HG02870 (cell line): ENCODE data around the gene ZNF425.
"Not testable (repeated sequence)": the region's sequence is repeated elsewhere in the genome, so short reads cannot be mapped to it uniquely, and the experiment has no call there.

ENCODE experiments used
- ATAC-seq: cut with Tn5 transposase; IDR thresholded peaks from one replicate; pipeline ENCODE4 v1.9.1; 2021; ENCODE audit warnings: mild to moderate bottlenecking, moderate library complexity; ENCODE audit not compliant: unreplicated experiment

The ZNF425 gene, protein sequence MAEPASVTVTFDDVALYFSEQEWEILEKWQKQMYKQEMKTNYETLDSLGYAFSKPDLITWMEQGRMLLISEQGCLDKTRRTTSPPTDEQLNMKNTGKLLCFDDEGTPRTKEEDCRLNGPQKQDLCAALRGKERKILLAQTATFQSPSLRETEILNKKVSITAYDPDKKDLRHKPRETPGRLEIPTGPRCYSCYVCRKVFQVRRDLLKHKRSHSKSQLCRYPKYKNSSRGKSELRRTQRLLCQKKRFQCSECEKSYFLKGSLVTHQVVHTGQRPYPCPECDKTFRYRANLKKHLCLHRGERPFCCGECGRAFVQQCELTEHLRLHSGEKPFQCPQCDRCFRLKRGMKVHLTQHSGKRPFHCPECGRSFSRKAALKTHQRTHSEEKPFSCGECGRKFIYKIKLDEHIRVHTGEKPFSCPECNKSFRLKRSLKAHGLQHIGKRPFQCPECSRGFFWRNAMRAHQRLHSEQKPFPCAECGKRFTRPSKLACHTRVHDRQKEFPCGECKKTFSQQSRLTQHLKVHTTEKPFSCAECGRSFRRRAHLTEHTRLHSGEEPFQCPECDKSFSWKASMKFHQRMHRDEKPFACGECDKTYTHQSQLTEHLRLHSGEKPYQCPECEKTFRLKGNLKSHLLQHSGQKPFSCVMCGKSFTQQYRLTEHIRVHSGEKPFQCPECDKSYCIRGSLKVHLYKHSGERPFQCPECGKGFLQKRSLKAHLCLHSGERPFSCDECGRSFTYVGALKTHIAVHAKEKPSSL

DNA sequence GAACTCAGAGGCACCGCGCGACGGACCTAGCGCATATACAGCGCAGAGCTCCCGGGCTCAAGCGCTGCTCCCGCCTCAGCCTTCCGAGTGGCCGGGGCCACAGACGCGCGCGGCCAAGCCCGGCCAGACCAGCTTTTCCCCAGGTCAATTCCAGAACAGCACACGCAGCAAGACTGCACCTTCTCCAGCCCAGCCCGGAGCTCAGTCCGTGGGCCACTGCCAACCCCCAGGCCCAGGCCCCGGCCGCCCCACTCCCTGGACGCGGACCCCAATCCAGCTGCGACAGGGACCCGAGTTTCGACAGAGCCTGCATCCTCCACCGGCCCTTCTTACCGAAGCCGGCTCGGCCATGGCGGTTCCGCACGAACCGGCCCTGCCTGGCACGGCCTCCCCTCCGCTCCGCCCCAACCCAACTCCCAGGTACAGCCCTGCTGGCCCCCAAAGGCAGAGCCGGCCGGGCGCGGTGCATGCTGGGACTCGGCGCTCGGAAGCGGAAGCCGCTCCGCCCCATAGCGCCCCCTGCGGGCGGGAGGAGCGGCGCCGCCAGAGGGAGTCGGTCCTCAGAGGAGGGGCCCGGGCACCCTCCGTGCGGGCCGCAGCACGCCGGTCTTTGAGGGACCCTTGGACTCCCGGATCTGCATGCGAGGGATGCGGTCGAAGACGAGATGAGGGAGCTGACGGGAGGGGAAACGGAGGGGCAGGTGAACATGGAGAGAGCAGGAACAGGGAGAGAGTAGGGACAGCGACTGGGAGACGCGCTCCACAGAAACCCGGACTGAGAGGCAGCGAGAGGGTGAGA lies at the start of gene ZNF425:
ZNF425 (minus strand) TSS at position 462 of the 799 bp plus-strand sequence; CDS start at position 351, 111 bp downstream.
- ATAC-seq: peak; percentile 82

DNA sequence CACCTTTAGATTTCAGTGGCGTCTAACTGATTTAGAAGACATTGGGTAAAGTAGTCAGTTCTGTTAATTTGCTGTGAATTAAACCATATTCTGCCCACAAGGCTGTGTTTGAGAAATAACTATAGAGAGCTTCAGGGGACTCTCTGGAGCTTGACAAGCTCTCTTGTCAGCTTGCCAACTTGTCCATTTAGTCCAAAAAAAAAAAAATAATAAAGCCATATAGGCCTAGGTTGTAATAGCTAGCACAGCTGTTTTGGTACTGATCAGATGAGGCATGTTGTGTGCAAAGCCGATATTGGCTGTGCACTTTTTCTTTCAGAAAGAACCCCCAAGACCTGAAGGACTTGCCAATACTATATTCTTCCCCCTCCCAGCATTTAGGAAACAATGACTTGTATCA lies 49.0 kb upstream of the ZNF425 start:
- no peak for ATAC-seq

DNA sequence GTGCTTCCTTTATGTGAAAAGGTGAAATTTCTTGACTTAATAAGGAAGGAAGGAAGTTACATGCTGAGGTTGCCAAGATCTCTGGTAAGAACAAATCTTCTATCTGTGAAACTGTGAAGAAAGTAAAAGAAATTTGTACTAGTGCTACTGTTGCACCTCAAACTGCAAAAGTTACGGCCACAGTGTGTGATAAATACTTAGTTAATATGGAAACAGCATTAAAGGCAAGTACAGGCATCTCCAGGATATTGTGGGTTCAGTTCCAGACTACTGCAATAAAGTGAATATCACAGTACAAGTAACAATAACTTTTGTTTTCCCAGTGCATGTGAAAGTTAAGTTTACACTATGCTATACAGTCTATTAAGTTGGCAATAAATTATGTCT lies 46.4 kb upstream of the ZNF425 start:
- ATAC-seq: no peak

DNA sequence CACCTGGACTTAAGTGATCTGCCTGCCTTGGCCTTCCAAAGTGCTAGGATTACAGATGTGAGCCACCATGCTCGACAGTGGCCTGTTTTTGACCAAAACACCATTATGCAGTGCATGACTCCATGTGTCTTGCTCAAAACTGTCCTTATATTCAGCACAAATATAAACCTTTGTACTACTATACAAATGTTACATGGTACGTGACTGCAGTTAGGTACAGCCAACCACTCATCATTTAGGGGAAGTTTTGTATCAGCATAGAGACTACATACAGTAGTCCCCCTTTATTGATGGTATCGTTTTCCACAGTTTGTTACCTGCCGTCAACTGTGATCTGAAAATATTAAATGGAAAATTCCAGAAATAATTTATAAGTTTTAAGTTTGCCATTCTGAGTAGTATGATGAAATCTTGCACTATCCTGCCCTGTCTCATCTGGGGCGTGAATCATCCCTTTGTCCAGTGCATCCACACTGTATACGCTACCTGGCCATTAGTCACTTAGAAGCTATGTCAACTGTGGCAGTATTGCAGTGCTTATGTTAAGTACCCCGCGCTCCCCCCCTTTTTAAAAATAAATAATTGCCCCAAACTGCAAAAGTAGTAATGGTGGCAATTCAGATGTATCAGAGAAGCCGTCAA lies 45.9 kb upstream of the ZNF425 start:
- no peak for ATAC-seq

DNA sequence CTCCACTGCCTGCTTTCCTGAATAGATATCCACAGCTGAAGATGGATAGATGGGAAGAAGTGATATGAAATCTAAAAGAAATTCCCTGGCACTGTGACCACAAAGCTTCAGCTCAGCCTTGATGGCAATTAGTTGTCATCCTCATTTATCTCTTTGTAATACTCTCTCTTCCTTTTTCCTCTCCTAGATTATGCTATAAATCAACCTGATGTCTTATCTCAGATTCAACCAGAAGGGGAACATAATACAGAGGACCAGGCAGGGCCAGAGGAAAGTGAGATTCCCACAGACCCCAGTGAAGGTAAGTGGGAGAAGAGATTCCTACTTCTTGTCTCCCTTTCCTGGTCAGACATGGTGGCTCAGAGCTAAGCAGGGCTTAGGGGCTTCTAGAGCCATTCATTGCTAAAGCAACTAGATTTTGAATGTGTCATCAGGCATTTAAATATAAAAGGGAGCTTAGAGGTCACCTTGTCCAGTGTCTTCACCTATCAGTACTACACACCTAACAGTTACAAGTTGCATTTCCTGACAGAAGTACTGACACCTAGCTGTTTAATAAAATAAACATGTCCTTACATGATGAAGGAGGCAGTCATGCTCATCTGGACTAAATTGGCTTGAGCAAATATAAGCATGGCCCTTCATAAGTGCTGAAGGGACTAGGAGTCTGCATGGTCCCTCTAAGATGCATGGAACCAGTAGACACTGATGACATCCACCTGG lies 40.7 kb upstream of the ZNF425 start:
- ATAC-seq: no peak

DNA sequence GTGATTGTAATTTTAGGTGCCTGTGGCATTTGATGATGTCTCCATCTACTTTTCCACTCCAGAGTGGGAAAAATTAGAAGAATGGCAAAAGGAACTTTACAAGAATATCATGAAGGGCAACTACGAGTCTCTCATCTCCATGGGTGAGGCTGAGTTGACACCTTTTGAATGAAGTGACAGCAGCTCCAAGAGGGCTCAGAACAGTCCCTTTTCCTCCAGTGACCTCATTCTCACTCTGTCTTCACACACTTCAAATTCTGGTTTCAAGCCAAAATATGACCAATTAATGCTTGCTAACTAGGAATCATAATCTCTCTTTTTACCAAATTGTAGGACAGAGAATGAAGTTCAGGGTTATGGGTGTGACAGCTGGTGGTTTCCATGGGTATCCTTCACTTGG lies 40.0 kb upstream of the ZNF425 start:
- ATAC-seq: no peak

DNA sequence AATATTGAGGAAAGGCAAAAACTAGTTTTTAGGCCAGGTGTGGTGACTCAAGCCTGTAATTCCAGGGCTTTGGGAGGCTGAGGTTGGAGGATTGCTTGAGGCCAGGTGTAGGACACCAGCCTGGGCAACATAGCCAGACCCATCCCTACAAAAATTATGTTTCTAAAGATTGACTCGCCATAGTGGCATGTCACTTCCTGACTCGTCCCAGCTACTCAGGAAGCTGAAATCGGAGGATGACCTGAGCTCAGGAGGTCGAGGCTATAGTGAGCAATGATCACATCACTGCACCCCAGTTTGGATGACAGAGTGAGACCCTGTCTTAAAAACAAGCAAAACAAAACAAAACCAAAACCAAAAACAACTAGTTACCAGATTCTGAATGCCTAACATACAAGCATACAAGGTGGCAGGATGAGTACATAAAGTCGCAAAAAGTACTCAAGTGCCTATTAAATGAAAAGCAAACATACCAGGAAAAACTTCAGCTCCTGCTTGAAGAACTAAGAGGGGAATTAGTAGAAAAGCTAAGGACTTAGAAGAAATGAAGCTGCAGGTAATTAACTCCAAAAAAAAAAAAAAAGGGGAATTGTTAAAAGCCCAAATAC lies 35.2 kb upstream of the ZNF425 start:
- no peak for ATAC-seq

DNA sequence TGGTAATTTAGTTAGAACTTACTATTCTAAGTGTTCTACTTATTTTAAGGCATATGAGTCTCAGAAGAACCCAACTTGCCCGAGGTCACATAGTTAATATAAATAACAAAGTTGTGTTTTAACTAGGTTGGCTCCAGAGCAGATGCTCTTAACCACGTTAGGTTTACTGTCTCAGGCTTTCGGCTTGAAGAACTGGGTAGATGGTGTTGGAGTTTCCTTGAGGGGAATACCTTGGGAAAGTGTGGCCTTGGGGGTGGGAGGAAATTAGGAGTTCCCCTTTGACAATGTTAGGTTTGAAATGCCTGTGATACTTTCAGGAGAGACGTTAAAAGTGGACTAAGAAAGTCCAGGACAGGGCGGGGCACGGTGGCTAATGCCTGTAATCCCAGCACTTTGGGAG lies 30.8 kb upstream of the ZNF425 start:
- no peak for ATAC-seq

DNA sequence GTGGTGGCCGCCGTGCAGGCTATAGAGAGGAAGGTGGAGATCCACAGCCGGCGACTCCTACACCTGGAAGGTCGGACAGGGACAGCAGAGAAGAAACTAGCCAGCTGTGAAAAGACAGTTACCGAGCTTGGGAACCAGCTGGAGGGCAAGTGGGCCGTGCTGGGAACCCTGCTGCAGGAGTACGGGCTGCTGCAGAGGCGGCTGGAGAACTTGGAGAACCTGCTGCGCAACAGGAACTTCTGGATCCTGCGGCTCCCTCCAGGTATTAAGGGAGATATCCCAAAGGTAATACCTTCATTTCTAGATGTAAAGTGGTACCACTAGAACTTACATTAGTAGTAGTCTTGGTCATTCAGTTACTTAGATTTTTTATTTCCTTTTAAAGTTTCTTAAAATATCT lies 27.9 kb upstream of the ZNF425 start:
- ATAC-seq: no peak

DNA sequence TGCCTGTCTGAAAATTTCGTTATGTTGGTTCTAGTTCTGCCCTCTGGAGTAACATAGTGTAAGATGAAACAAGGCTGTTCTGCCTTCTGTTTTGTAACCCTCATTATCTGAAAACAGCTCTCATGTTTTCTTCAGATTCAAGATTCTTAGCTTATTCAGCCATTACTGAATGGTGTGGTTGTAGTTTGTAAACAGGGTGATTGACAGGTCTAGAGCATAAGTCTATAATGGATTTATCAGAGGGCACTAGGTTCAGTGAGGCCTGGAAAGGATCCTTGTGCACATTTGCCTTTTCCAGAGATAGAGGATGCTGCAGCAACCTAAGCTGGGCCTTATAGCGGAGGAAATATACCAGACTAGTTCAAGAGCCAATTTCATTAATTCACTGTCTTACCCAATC lies 27.2 kb upstream of the ZNF425 start:
- no peak for ATAC-seq

DNA sequence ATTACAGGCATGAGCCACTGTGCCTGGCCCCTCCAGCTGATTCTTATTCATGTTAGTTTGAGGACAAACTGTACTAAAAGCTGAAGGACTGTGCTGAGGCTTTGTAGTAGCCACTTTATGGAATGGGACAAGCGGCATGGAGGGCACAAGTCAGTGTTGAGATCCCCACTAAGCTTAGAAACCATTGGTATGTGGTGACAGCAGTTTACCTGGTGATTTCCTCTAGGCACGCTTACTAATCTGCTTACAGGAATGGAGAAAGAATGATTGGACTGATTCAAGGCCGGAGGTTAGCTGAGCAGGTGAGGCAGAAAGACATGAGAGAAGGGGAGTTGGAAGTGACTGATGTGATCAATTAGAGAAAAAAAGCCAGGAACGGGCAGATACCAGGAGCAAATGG lies 24.9 kb upstream of the ZNF425 start:
- ATAC-seq: no peak

DNA sequence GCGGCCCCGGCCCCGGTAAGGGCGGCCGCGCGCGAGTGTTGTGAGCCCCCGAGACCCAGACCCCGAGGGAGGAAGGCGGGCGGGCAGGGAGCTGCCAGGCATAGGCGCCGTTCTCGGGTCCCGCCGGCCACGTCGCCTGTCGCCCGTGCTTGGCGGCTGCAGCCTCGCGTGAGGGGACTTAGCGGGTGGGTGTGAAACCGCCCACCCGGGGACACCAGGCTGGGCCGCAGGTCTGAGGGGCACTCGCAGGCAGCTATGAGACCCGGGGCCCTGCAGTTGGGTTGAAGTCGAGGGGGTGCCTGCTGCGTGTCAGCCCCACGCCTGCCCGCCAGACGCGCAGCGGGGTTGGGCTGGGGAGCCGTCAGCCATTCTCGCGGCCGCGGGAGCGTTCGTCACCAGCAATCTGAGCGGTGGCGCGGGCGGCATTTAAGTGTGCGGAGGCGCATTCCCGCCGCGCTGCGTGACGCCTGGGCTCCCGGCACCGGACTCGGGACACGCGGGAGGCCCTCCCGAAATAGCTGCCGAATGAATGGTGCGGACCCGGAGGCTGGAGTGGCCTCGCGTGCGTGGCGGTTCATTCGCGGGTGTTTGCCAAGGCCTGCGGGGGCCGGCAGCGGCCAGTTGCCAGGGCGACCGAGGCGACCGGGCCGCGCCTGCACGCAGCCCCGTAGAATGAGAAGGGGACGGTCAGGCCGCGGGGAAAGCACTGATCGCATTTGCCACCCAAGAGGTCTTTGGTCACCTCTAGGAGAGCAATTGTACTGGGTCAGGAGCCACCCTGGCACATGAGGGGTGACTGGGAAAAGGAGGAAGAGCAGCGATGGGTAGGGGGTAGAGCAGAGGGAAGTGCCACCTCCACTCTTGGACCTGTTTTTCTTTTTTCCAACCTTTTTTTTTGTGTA lies 21.9 kb upstream of the ZNF425 start:
- peak; percentile 22 for ATAC-seq

DNA sequence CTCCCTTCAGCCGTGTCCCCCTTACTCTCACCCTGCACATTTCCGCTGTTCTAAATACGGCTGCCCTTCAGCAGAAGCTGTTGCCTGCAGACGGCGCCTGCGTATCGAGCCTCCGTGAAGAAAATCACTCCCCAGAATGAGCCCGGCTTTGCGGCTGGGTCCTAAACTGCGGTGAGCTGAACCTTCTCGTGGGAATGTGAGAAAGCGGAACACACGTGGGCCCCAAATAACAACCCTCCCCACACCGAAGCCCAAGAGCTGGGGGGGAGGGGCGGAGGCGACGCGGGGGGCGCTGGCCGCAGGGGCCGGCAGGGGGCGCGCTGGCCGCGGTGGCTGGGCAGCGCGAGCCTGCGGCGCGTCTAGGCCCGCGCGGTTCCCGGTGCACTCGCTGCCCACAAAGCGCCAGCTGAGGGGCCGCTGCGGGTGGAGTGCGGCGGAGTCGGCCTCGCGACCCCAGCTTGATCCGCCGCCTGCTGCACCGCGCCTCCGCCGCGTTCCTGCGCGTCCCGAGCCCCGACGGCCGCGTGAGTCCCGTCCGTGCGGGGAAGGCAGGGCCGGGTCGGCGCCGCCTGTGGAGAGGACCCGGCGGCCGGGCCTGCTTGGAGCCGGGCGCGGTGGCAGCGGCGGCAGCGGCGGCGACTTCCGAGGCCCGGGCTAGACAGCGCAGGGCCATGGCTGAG lies 21.1 kb upstream of the ZNF425 start, which contains the start of gene ZNF398:
ZNF398 (plus strand) TSS at position 382 of the 680 bp plus-strand sequence; CDS start at position 672, 290 bp downstream.
- ATAC-seq: peak; percentile 53

DNA sequence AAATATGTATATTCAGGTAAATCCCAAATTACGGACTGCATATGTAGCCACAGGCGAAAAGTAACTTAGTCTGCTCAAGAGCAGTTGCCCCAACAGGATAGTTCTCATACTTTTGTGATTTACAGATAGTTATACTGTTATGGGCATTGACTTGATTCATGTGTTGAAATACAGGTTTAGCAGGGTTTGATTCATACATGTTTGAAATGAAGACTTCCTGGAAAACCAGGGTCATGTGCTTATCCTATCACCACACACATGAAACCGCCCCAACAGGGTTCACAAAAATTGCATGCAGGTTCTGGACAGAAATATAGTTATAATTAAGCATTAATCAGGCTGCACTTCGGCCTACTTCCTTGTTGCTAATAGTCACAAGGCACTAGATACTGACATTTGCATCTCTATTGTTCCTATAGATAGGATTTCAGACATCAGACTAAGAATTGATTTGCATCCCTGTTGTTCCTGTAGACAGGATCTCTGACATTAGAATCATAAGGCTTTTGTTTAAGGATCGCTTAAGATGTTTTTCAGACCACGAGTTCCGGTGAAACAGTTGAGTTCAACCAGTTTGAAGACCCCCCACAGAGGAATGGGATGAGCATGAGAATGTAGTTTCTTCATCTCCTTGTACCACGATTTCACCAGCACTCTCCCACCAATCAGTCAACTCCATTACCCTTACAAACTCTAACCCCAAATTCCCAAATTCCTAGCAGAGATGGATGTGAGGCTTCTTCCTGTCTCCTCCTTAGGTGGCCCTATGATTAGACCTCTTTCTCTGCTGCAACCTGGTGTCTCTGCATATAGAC lies 19.1 kb upstream of the ZNF425 start:
- no peak for ATAC-seq

DNA sequence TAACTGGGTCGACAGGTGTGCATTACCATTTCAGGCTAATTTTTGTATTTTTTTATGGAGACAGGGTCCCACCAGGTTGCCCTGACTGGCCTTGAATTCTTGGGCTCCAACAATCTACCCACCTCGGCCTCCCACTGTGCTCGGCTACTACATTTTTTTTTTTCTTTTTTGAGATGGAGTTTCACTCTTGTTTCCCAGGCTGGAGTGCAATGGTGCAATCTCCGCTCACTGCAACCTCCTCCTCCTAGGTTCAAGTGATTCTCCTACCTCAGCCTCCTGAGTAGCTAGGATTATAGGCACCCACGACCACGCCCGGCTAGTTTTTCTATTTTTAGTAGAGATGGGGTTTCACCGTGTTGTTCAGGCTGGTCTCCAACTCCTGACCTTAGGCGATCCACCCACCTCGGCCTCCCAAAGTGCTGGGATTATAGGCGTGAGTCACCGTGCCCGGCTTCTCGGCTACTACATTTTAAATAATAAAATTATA lies 18.4 kb upstream of the ZNF425 start:
- ATAC-seq: not testable (repeated sequence)

DNA sequence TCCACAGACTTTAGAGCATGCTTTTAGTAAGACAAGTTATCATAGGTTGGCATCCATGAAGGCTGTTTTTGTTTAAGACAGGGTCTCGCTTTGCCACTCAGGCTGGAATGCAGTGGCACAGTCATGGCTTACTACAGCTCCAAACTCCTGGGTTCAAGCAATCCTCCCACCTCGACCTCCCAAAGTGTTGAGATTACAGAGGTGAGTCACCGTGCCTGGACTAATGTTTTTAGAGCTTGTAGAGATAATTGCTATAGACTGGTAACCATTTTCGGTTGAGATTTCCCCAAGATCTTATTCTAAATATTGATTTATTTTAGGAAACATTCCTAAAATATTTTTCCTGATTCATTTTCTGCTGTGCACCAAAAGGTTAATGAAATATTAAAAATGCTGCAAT lies 15.8 kb upstream of the ZNF425 start:
- ATAC-seq: no peak

DNA sequence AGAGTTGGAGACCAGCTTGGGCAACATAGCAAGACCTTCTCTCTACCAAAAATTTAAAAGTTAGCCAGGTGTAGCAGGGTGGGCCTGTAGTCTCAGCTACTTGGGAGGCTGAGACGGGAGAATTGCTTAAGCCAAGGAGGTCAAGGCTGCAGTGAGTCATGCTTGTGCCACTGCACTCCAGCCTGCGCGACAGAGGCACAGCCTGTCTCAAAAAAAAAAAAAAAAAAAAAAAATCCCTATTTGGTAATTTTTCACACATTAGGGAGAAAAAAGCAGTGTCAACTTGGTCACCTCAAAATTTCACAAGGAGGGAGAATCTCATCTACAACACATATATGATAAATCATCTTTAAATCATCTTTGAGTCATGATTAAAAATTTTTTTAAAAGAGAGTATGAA lies 14.7 kb upstream of the ZNF425 start:
- ATAC-seq: no peak
